Thymus (tissue), 11 donors: ENCODE results near the gene EYA4. TPM values are rescaled to one million over a fixed set of nuclear protein-coding genes. Genes with fewer than 3 reads are reported as not detected.

Source experiments
- DNase-seq, 9 donors: peaks; one replicate each; pipeline ENCODE4 v3.0.0-alpha.2; 2013; ENCODE audit warnings: low spot score in 9 of 9, low read depth in 6 of 9, missing footprints in 1 of 9
- H3K27ac ChIP-seq, 2 donors: one replicate each; pipeline ENCODE4 v1.5.1; 2013; ENCODE audit warnings: control low read depth in 1 of 2, low read depth in 1 of 2, low read length in 1 of 2, mild to moderate bottlenecking in 1 of 2, moderate library complexity in 1 of 2
- H3K27me3 ChIP-seq, 2 donors: one replicate each; pipeline ENCODE4 v1.5.1; 2013; ENCODE audit warnings: low read length in 1 of 2; ENCODE audit not compliant: control insufficient read depth in 2 of 2, insufficient read depth in 1 of 2
- H3K36me3 ChIP-seq, 2 donors: one replicate each; pipeline ENCODE4 v1.5.1; 2013; ENCODE audit warnings: low read length in 1 of 2, mild to moderate bottlenecking in 1 of 2, moderate library complexity in 1 of 2; ENCODE audit not compliant: control insufficient read depth in 2 of 2, insufficient read depth in 2 of 2
- H3K4me1 ChIP-seq, 2 donors: one replicate each; pipeline ENCODE4 v1.5.1; 2013; ENCODE audit warnings: low read length in 2 of 2; ENCODE audit not compliant: control insufficient read depth in 2 of 2, insufficient read depth in 2 of 2
- H3K4me3 ChIP-seq, 2 donors: one replicate each; pipeline ENCODE4 v1.5.1; 2013; ENCODE audit warnings: low read length in 2 of 2, control low read depth in 1 of 2, mild to moderate bottlenecking in 1 of 2
- H3K9me3 ChIP-seq, 2 donors: one replicate each; pipeline ENCODE4 v1.5.1; 2013; ENCODE audit warnings: low read length in 1 of 2, mild to moderate bottlenecking in 1 of 2; ENCODE audit not compliant: control insufficient read depth in 2 of 2, insufficient read depth in 1 of 2
- WGBS: extraction: QIAGEN DNeasy Blood & Tissue Kit; methylation state at CpG from one replicate; pipeline ENCODE4 v1.1.7; 2013; 5-methylcytosine and 5-hydroxymethylcytosine counted together
- polyA plus RNA-seq: library from polyadenylated mRNA; stranded (reverse); fragments of 200-250 nt; gene quantifications from one replicate; pipeline ENCODE4 v1.2.3, GENCODE V29; 2013
- total RNA-seq: library from RNA; stranded (reverse); fragments of 120-200 nt; gene quantifications from one replicate; pipeline ENCODE4 v1.2.4, GENCODE V29; 2013
- donor health status: healthy.

The EYA4 gene
- total and polyA plus RNA-seq, 2 donors: 6.2 to 9.5 TPM

DNA sequence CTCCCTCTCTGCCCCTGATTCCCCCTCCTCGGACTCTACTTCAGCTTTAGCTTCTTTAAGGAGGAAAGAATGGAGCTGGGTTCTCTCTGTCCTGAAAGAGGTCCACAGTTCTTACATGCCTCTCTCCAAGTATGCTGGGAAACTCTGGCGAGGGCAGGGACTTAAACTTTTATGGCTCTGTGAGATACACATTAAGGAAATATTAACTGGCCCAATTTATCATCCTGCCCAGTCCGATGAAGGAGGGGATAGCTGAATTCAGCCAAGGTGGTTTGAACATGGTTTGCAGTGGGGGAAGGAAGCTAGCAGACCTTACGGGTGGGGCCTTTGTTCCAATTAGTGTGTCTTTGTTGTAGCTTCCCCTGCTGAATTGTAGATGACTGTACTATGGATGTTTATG, 121.7 kb downstream of the EYA4 start:
- H3K4me1 ChIP-seq: no peaks in the 10 kb centered on the region
- no peaks in the 10 kb centered on the region for H3K9me3 ChIP-seq
- no peaks in the 10 kb centered on the region for H3K27me3 ChIP-seq
- H3K4me3 ChIP-seq: no peak overlapping the region
- 95% methylated on average over 4 of the region's 4 CpGs for whole genome bisulfite sequencing
- H3K36me3 ChIP-seq: no peaks in the 10 kb centered on the region
- DNase-seq: no peak
- no peak overlapping the region for H3K27ac ChIP-seq

DNA sequence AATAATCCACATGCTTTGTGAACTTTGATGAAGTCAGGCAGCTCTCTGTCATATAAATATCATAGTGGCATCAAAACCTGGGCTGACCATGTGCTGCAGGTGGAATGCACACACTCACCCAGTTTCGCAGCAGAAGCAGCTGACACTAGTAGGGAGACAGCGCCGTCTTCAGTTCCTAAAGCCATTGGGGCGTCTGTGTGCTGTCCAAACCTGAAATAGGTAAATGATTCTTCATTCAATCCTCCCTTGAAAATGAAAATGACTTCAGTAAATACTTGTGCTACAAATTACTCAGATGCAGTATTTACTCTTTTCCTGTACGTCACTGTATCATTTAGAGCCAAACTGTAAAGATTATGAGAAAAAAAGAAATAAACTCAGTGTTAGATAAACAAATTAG, 127.5 kb downstream of the EYA4 start:
- 90% methylated on average over 5 of the region's 5 CpGs for WGBS
- Histone ChIP-seq H3K27me3 (no peaks in the 10 kb centered on the region), H3K36me3 (no peaks in the 10 kb centered on the region), H3K27ac (no peak overlapping the region), H3K4me1 (no peaks in the 10 kb centered on the region), H3K4me3 (no peak overlapping the region), H3K9me3 (no peaks in the 10 kb centered on the region)
- DNase-seq: peak in 1 of 9 donors; percentile 4

DNA sequence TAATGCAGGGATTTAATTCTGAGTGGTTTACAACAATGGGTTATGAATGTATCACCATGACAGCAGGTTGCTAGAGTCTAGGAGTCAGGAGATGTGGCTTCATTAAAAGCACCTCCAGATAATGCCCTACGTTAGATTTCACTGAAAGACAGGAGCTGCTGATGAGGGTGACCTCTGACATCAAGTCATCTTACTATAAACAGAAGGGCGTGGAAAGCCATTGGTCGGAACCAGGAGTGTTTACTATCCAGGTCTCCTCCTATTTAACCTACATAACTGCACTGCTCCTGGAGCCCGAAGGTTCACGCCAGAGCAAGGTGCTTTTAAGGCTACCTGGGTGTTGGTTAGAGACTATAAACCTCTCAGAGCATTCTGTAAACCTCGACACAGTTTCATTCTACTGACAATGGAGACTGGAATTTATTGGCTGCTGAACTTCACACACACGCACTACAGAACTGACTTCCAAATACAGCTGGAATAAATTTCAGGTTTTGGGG, 128.7 kb downstream of the EYA4 start:
- Histone ChIP-seq H3K36me3 (no peaks in the 10 kb centered on the region), H3K4me3 (no peak overlapping the region), H3K27me3 (no peaks in the 10 kb centered on the region), H3K9me3 (no peaks in the 10 kb centered on the region), H3K27ac (peak overlapping the region; percentile 34 to 36), H3K4me1 (no peaks in the 10 kb centered on the region)
- WGBS: 83% methylated on average over 7 of the region's 7 CpGs
- DNase-seq: no peak

DNA sequence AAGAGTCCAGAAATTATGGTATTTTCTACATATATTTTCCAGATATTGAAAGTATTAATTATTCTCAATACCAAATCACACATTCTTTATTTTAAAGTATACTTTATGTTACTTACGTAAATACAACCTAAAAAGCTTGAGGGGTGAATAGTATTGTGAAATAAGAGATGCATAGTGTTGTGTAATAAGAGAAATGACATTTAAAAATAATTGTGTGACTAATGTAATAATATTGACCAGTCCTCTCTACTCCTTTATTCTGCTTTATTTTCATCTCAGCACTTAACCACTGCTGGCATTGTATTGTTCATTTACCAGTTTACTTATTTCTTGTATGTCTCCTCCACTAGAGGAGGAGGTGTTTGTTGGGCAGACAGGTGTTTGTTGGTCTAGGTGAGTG, 135.6 kb downstream of the EYA4 start:
- no peak for DNase-seq
- 92% methylated on average over 1 of the region's 1 CpG for WGBS
- Histone ChIP-seq H3K36me3 (no peaks in the 10 kb centered on the region), H3K27ac (no peak overlapping the region), H3K4me1 (no peaks in the 10 kb centered on the region), H3K4me3 (no peak overlapping the region), H3K9me3 (no peaks in the 10 kb centered on the region), H3K27me3 (no peaks in the 10 kb centered on the region)

DNA sequence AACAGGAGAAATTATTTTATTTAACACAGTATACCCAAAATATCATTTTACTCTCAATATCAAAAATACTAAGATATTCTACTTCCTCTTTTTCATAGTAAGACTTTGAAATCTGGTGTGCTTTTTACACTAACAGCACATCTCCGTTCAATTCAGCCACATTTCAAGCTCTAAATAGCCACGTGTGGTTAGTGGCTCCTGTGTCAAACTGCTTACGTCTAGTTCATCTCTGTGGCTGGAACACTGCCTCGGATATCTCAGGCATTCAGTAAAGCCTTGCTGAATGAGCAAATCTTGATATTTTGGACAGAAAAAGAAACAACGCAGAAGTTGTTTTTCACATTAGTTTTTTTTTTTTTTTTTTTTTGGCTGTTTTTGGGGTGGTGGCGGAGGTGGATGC, 136.1 kb downstream of the EYA4 start:
- no peak for DNase-seq
- Histone ChIP-seq H3K9me3 (no peaks in the 10 kb centered on the region), H3K27me3 (no peaks in the 10 kb centered on the region), H3K36me3 (no peaks in the 10 kb centered on the region), H3K27ac (no peak overlapping the region), H3K4me1 (no peaks in the 10 kb centered on the region), H3K4me3 (no peak overlapping the region)
- 45% methylated on average over 6 of the region's 6 CpGs for WGBS

DNA sequence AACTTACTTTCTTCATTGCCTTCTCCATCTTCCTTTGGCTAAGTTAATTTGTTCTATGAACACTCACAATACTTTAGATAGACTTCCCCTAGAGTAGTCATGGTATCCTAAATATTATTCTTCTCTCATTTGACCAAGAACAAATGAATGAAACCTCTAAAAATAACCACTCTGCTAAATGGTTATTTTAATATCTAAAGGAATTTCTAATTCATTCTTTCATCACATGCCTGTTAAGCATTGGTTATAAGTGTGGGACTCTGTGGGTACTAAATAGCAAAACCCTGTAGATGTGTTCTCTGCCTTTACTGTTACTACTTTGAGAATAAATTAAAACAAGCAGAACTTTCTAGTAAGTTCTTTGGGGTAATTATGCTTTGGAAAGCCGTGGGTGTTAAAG, 138.9 kb downstream of the EYA4 start:
- no peak overlapping the region for H3K4me3 ChIP-seq
- WGBS: 88% methylated on average over 1 of the region's 1 CpG
- no peaks in the 10 kb centered on the region for H3K27me3 ChIP-seq
- H3K36me3 ChIP-seq: no peaks in the 10 kb centered on the region
- no peak overlapping the region for H3K27ac ChIP-seq
- no peak for DNase-seq
- H3K9me3 ChIP-seq: no peaks in the 10 kb centered on the region
- no peaks in the 10 kb centered on the region for H3K4me1 ChIP-seq

DNA sequence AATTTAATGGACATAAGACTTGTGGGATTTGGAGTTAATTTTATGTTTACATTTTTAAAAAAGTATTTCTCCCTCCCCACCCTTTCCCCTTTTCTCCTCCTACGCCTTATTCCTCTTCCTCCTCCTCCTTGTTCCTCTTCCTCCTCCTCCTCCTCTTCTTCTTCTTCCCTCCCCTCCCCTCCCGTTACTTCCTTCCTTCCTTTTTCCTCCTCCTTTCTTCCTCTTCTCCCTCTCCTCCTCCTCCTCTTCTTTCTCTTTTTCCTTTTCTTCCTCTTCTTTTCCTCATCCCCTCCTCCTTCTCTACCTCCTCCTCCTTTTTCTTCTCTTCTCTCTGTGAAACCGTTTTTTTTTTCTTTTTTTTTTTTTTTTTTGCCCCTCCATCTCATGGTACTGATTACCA, 139.6 kb downstream of the EYA4 start:
- no peaks in the 10 kb centered on the region for H3K36me3 ChIP-seq
- H3K27me3 ChIP-seq: no peaks in the 10 kb centered on the region
- H3K4me1 ChIP-seq: no peaks in the 10 kb centered on the region
- no peak for DNase-seq
- no peak overlapping the region for H3K27ac ChIP-seq
- no peaks in the 10 kb centered on the region for H3K9me3 ChIP-seq
- no peak overlapping the region for H3K4me3 ChIP-seq
- 83% methylated on average over 3 of the region's 3 CpGs for WGBS

DNA sequence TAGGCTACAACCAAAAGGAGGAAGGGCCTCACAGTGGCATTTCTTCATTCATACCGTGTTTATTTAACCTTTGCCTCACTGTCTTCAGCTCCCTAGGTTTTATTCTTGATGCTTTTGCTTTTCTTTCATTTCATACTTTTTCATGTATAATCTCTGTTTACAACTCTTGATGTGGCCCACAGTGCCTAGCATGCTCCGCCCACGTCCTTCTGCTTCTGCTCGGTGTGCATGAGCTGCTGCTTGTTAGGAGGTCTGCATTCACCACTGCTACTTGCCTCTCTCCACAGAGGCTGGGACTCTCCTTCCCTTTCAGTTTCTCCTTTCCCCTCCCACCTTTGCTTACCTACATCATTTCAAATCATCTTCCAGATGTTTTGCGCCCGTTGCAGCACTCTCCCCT, 147.6 kb downstream of the EYA4 start:
- H3K27ac ChIP-seq: no peak overlapping the region
- no peaks in the 10 kb centered on the region for H3K4me1 ChIP-seq
- H3K27me3 ChIP-seq: no peaks in the 10 kb centered on the region
- no peaks in the 10 kb centered on the region for H3K36me3 ChIP-seq
- no peaks in the 10 kb centered on the region for H3K9me3 ChIP-seq
- DNase-seq: no peak
- 86% methylated on average over 6 of the region's 6 CpGs for WGBS
- H3K4me3 ChIP-seq: no peak overlapping the region

DNA sequence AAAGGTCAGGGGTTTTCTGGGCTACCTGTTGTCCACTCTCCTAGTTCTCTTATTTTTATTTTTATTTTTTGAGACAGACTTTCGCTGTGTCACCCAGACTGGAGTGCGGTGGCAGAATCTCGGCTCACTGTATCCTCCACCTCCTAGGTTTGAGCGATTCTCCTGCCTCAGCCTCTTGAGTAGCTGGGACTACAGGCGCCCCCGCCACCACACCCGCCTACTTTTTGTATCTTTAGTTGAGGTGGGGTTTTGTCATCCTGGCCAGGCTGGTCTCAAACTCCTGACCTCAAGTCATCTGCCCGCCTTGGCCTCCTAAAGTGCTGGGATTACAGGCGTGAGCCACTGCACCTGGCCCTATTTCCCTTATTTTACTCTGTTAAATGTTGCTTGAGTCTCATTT, 149.0 kb downstream of the EYA4 start:
- WGBS: 95% methylated on average over 9 of the region's 9 CpGs
- DNase-seq: no peak
- H3K36me3 ChIP-seq: no peaks in the 10 kb centered on the region
- no peaks in the 10 kb centered on the region for H3K27me3 ChIP-seq
- no peak overlapping the region for H3K27ac ChIP-seq
- H3K4me3 ChIP-seq: no peak overlapping the region
- no peaks in the 10 kb centered on the region for H3K9me3 ChIP-seq
- H3K4me1 ChIP-seq: no peaks in the 10 kb centered on the region

DNA sequence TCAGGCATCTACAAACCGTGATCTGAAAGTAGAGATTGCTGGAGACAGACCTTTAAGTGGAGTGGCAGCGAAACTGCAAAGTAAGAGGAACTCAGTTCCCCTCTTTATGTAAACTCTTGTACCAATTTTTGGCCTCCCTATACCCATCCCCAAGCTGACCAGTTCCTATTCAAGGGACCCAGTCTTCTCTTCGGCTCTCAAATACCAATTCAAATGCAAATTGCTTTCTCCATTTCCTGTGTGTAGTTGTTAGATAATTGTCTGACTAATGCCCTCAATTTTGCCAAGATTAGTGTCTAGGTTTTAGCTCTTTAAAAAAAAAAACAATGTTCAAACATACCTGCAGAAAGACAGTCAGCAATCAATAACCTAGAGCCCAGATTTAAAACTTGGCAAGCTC, 150.9 kb downstream of the EYA4 start:
- Histone ChIP-seq H3K27ac (no peak overlapping the region), H3K4me3 (no peak overlapping the region), H3K4me1 (no peaks in the 10 kb centered on the region), H3K9me3 (no peaks in the 10 kb centered on the region), H3K36me3 (no peaks in the 10 kb centered on the region), H3K27me3 (no peaks in the 10 kb centered on the region)
- 84% methylated on average over 3 of the region's 3 CpGs for WGBS
- DNase-seq: no peak
